HG02973 (cell line): ENCODE measurements around the gene IVD.

Experiments
- ATAC-seq: cut with Tn5 transposase; IDR thresholded peaks from one replicate; pipeline ENCODE4 v1.9.1; 2021; ENCODE audit warnings: moderate library complexity; ENCODE audit not compliant: unreplicated experiment

IVD gene

GRCh38 chr15:40413036-40413435 lies 7.4 kb downstream of the IVD start:
- ATAC-seq, result no peak

DNA sequence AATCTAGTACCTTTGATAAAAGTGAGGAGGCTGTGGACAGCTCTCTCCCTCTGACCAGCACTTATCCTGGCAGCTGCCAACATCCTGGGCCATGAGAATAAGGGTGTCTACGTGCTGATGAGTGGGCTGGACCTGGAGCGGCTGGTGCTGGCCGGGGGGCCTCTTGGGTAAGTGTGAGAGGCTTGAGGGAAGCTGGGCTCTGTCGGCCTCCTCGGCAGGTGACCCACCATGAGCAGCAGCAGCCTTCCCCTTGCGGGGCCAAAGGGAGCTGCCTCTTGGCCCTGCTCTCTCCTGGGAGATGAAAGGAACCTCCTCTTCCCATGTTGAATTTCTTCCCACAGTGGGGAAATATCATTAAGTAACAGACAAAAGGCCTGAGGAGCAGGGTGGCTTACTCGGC lies 9.2 kb downstream of the IVD start:
- ATAC-seq, result no peak

DNA sequence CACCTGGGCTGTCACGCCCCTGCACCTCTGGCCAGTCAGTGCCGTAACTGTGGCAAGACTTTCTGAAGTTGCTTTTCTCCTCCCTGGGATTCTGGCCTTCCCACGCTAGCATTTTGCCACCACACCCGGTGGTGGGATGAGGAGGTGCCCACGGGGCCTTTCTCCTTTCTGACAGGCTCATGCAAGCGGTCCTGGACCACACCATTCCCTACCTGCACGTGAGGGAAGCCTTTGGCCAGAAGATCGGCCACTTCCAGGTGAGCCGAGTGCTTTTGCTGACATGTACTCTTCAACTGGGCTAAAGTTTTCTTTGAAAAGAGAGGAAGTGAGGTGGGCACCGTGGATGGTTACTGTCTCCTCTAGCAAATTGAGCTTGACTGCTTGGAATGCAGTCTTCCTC lies 9.6 kb downstream of the IVD start:
- ATAC-seq, result no peak

DNA sequence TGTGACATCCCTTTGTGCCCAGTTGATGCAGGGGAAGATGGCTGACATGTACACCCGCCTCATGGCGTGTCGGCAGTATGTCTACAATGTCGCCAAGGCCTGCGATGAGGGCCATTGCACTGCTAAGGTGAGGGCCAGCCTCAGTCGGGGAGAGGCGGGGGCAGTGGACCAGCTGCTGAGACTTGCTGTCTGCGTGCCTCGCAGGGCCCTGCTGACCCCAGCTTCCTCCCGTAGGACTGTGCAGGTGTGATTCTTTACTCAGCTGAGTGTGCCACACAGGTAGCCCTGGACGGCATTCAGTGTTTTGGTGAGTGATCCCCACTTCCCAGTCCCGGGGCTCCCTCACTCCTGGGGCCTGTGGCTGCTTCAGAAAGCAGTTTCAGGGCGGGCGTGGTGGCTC lies 10.5 kb downstream of the IVD start:
- no peak for ATAC-seq

GRCh38 chr15:40418126-40418525 lies 12.5 kb downstream of the IVD start:
- no peak for ATAC-seq

- ATAC-seq, result no peak
Observed at GRCh38 chr15:40420071-40420713, 14.6 kb downstream of the IVD start.

GRCh38 chr15:40420793-40421192 lies 15.2 kb downstream of the IVD start:
- no peak for ATAC-seq

GRCh38 chr15:40421246-40422157 lies 15.9 kb downstream of the IVD start:
- ATAC-seq, result no peak

DNA sequence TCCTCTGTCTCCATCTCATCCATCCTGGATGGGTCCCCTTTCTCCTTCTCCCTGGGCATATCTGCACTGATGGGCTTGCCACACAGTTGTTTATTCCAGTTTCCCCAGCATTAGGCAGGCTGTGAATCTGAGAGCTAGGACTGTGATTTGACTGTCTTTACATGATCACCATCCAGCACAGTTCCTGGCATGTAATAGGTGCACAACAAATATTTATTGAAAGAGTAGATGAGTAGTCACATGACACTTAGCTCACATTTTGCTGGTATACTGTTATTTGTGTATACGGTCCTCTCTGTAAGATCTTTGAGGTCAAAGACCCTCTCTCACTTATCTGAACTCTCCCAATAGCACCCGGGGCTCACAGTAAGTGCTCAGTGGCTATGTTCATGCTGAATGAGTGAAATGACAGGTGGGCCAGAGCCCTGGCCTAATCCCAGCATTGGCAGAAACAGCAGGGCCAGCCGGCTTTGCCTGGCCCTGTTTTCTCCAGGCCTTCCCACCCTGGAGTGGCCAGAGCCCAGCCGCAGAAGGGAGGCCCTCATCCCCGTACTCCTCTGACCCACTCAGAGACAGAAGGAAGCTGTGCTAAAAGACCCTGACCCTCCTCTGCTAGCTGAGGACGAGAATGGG lies 19.0 kb downstream of the IVD start:
- no peak for ATAC-seq

DNA sequence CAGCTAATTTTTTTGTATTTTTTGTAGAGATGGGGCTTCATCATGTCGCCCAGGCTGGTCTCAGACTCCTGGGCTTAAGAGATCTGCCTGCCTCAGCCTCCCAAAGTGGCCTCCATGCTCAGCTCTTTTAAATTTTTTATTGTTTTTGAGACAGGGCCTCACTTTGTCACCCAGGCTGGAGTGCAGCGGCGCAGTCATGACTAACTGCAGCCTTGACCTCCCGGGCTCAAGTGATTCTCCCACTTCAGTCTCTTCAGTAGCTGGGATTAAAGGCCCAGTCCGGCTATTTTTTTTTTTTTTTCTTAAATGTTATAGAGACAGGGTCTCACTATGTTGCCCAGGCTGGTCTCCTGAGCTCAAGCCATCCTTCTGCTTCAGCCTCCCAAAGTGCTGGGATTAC lies 20.1 kb downstream of the IVD start:
- ATAC-seq, result no peak

GRCh38 chr15:40427188-40427587 lies 21.6 kb downstream of the IVD start:
- no peak for ATAC-seq

DNA sequence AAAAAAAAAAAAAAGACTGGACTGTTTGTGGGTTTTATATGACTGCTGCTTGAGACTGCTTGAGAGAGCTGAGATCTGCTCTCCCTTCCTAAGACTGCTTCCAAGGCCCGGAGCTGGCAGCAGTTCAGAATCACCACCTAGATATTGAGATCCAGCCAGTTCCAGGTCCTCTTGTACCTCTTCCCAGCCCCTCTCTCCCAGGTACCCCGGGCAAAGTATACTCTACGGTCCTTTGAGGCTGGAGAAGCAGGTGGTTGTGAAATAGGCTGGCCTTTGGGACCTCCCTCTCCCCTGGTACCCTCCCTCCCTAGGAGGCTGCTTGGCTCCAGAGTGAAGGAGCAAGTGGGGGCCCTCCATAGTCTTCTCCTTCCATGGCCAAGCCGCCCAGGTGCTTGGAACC lies 22.6 kb downstream of the IVD start:
- ATAC-seq, result no peak

GRCh38 chr15:40429068-40429710 lies 23.6 kb downstream of the IVD start:
- ATAC-seq, result no peak

DNA sequence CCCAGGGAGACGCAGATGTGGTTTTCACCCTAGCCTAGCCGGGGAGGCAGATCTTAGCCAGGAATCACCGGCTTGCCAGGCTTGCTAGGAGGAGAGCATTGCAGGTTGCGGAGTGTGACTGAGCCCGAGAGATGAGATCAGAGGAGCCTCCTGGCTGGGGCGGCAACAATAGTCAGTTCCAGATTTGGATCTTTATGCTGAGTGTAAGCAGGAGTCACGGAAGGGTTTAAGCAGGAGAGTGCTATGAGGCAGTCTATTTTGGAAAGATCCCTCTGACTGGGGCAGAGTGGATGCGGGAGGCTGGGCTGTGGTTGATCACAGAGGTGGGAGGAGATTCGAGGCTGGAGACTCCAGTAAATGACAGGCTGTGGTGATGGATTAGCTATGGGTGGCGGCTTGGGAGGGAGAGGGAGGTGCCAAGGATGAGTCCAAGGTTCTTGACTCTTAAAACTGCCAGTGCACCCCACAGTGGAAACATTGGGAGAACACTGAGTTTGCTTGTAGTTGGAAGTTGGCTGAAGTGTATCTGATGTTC lies 24.7 kb downstream of the IVD start:
- ATAC-seq, result no peak

GRCh38 chr15:40435023-40435709 lies 29.6 kb downstream of the IVD start:
- no peak for ATAC-seq

DNA sequence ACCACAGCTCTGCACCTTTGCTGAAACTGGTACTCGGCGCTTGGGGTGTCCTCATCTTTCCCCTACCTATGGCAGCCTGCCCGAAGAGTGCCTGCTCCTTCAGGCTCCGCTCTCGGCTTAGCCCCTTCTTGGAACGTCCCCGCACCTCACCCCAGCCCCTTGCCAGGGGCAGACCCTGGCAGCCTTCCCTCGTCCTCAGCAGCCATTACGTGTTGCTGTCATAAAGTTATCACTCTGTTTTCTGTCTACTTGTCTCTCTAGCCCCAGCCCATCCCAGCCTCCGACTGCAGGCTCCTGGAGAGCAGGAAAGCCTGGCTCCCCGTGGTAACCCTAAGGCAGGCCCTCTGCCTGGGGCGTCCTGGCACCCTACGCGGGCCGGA lies 30.1 kb downstream of the IVD start:
- ATAC-seq, result no peak

DNA sequence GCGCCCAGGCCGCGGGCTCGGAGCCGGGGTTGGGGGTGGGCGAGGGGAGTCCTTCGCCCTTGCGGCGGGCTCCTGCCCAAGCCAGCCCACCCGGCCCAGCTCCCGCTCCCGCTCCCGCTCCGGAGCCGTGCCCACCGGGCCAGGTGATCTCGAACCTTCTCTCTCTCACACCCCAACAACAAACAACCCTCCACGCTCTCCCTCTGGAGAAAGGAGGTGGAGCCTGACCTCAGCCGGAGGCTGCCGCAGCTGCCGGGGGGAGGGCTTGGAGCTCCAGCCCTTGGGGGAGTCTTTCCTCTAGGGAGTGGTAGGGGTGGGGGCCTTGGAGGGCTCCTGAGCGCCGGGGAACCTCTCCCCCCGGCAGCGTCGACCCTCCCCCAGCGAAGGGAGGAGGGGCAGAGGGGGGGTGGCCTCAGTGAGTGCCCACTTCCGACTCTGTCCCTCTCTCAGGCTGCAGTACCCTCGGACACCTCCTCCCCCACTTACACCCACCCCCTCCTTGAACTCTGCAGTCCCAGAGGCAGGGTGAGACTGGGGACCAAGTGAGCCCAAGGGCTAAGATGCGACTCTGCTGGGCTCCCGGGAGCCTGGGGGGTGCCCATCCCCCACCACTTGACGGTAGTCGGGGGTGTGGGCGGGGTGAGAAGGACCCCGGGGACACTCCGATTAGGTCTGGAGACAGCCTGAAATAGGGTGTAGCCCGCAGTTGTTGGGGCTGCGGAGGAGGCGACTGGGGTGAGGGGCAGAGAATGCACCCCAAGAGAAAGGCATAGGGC lies 30.7 kb downstream of the IVD start:
- no peak for ATAC-seq

DNA sequence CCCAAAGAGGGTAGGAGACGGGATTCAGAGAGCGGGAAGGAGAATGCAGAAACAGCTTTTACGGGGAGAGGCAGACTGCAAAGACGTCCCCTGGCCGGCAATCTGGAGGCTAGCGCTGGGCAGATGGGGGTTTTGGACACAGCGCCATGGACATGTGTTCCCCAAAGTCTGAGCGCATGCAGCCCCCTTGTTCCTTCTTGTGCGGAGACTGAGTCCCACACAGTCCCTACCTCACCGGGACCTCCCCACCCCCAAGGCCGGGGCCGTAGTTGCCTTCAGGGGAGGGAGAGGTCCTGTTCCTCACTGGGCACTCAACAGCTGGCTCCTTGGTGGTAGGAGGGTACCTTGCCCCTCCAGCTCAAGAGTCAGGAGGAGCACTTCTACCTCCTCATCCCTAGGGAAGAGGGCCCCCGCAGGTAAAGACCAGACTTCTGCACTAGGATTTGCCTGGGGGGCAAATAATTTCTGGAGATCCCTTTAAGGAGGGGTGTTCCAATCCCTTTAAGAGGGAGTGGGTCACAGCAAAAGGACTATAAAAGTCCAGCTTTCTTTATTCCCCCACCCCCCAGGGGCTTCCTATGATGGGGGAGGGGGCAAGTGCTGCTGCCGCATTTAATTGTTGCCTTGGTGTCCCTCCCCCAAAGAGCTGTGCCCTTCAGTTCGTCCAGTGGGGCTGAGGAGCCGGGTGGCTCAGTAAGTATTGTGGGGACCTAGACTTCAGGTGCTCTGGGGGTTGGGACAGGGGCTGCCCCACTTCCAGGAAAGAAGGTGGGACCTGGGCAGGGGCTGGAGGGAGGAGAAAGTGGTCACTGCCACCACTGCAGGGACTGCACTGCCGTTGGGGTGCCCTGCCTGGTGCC lies 31.5 kb downstream of the IVD start:
- no peak for ATAC-seq
